Activated CD4-positive, alpha-beta memory T cell treated with anti-CD3 and anti-CD28 coated beads for 36 hours (primary cell): ENCODE data around the gene EIF2A. TPM values are rescaled to one million over a fixed set of nuclear protein-coding genes. Genes with fewer than 3 reads are reported as not detected.
"Not testable (repeated sequence)": the region's sequence is repeated elsewhere in the genome, so short reads cannot be mapped to it uniquely, and the experiment has no call there.

Source experiments
- CTCF ChIA-PET: fragments of 350-600 bp; sonication (Branson Sonifier 250); formaldehyde crosslinking; loops from one replicate; lab custom pipeline; 2021; ENCODE audit warnings: antibody characterized with exemption, inconsistent platforms; lab: Charles Lee
- POLR2A ChIA-PET: fragments of 350-600 bp; sonication (Branson Sonifier 250); formaldehyde crosslinking; loops from one replicate; lab custom pipeline; 2021; ENCODE audit warnings: antibody characterized with exemption; lab: Charles Lee
- DNase-seq: peaks from one replicate; pipeline ENCODE4 v3.0.0-alpha.2; 2020
- H3K27ac Mint-ChIP-seq: one replicate; pipeline ENCODE4 v1.8.0; 2021; ENCODE audit warnings: mixed read lengths
- H3K27me3 Mint-ChIP-seq: one replicate; pipeline ENCODE4 v1.8.0; 2021; ENCODE audit warnings: mixed read lengths
- H3K36me3 Mint-ChIP-seq: one replicate; pipeline ENCODE4 v1.8.0; 2021; ENCODE audit warnings: mixed read lengths
- H3K4me1 Mint-ChIP-seq: one replicate; pipeline ENCODE4 v1.8.0; 2021; ENCODE audit warnings: low read depth, mixed read lengths
- H3K4me3 Mint-ChIP-seq: one replicate; pipeline ENCODE4 v1.8.0; 2021; ENCODE audit warnings: mild to moderate bottlenecking, mixed read lengths
- H3K9me3 Mint-ChIP-seq: one replicate; pipeline ENCODE4 v1.8.0; 2021; ENCODE audit warnings: mixed read lengths
- intact Hi-C: fragments of 100-400 bp; cut with micrococcal nuclease; formaldehyde crosslinking; loops from one replicate; pipeline ENCODE4 v1.15.1; 2023
- total RNA-seq, 2 experiments: library from RNA; stranded (reverse); gene quantifications; one replicate each; pipeline ENCODE4 v1.2.3, GENCODE V29; 2021

Gene EIF2A
- total RNA-seq, result 100 to 1,000 TPM; 131 to 137 TPM

- Mint-ChIP-seq H3K27ac (peak within 1 kb of the TSS; percentile 96), H3K4me1 (peaks cover 58% of the 10 kb centered on the region), H3K36me3 (peaks cover 45% of the 10 kb centered on the region), H3K9me3 (no peaks in the 10 kb centered on the region), H3K4me3 (peak within 1 kb of the TSS; percentile 99), H3K27me3 (no peaks in the 10 kb centered on the region)
- peak; percentile 100 for DNase-seq
- ChIA-PET CTCF (interaction anchor here (0.7 to 1.6 kb wide), 3 partner anchors 18 to 192 kb away, joined by 3 to 4 read pairs (median 4); no protein-coding TSS in a partner anchor), POLR2A (interaction anchor here (0.6 to 4.8 kb wide), 6 partner anchors 56 to 1685 kb away, joined by 4 to 74 read pairs (median 8); partner anchors contain the start of genes SELENOT, SIAH2 and TSC22D2)
- intact Hi-C loops, result loop anchor here (1.0 to 10.0 kb wide), 13 partner anchors 36 to 738 kb away; partner anchors contain the start of genes ERICH6, MED12L, PFN2 and SELENOT
These were observed at the start of gene EIF2A, which contains the start of gene SERP1 for GRCh38 chr3:150546226-150547044. Gene EIF2A, plus strand, starts transcription at chr3:150546787. Its CDS starts 16 bp downstream, at chr3:150546803. Gene SERP1, minus strand, starts transcription at chr3:150546496. Its CDS starts 361 bp downstream, at chr3:150546135.

- Mint-ChIP-seq H3K27me3 (peaks cover 6% of the 10 kb centered on the region), H3K27ac (no peak overlapping the region), H3K9me3 (peaks cover 12% of the 10 kb centered on the region), H3K4me3 (no peak overlapping the region), H3K4me1 (no peaks in the 10 kb centered on the region), H3K36me3 (peaks cover 5% of the 10 kb centered on the region)
- CTCF ChIA-PET, result interaction anchor here (1.5 kb wide), 1 partner anchor 272 kb away, joined by 3 read pairs; no protein-coding TSS in a partner anchor
- DNase-seq, result no peak
- POLR2A ChIA-PET, result no interaction called here
- intact Hi-C loops, result loop anchor here (5.0 to 10.0 kb wide), 3 partner anchors 196 to 563 kb away; no protein-coding TSS in a partner anchor
These were observed 48.6 kb upstream of the EIF2A start for GRCh38 chr3:150497956-150498355.

GRCh38 chr3:150500960-150501359, 45.6 kb upstream of the EIF2A start:
- H3K27ac Mint-ChIP-seq, H3K4me3 Mint-ChIP-seq, H3K36me3 Mint-ChIP-seq, intact Hi-C loops, DNase-seq, H3K4me1 Mint-ChIP-seq, H3K27me3 Mint-ChIP-seq: not testable (repeated sequence)
- H3K9me3 Mint-ChIP-seq, result peaks cover 12% of the 10 kb centered on the region
- ChIA-PET POLR2A (interaction anchor here (0.6 kb wide), 1 partner anchor 92 kb away, joined by 4 read pairs; no protein-coding TSS in a partner anchor), CTCF (interaction anchor here (1.1 kb wide), 1 partner anchor 215 kb away, joined by 3 read pairs; no protein-coding TSS in a partner anchor)

- Mint-ChIP-seq H3K27me3 (peaks cover 11% of the 10 kb centered on the region), H3K4me3 (no peak overlapping the region), H3K27ac (no peak overlapping the region), H3K36me3 (peaks cover 12% of the 10 kb centered on the region), H3K9me3 (peaks cover 19% of the 10 kb centered on the region), H3K4me1 (peaks cover 4% of the 10 kb centered on the region)
- POLR2A ChIA-PET, result no interaction called here
- CTCF ChIA-PET, result interaction anchor here (1.1 to 1.2 kb wide), 2 partner anchors 9 to 94 kb away, joined by 3 to 5 read pairs; no protein-coding TSS in a partner anchor
- no peak for DNase-seq
- intact Hi-C loops, result no loop called here
These were observed 43.0 kb upstream of the EIF2A start for GRCh38 chr3:150503402-150504099.

DNA sequence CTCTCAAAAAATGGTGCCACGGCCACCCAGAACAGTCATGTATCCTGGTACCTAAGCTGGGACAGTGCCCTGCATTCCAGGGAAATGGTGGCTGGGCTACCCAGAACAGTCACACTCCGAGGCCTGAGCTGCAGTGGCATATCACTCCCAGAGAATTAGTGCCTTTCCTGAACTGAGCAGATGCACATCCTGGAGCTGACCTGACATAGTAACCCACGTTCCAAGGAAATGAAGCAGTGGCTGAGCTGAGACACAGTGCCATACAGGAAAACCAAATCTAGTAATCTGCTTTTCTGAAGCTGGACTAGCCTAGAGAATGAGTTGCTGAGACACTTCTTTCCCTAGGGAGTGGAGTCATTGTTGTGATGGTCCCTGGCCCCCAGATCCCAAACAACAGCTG, 42.1 kb upstream of the EIF2A start:
- H3K4me3 Mint-ChIP-seq, result no peak overlapping the region
- peaks cover 7% of the 10 kb centered on the region for H3K4me1 Mint-ChIP-seq
- ChIA-PET POLR2A (interaction anchor here (1.2 kb wide), 1 partner anchor 77 kb away, joined by 3 read pairs; no protein-coding TSS in a partner anchor), CTCF (interaction anchor here (0.6 to 1.5 kb wide), 2 partner anchors 9 to 787 kb away, joined by 3 to 5 read pairs; no protein-coding TSS in a partner anchor)
- H3K36me3 Mint-ChIP-seq, result peaks cover 12% of the 10 kb centered on the region
- peaks cover 12% of the 10 kb centered on the region for H3K27me3 Mint-ChIP-seq
- no peak for DNase-seq
- intact Hi-C loops, result no loop called here
- H3K27ac Mint-ChIP-seq, result no peak overlapping the region
- H3K9me3 Mint-ChIP-seq, result peaks cover 19% of the 10 kb centered on the region

DNA sequence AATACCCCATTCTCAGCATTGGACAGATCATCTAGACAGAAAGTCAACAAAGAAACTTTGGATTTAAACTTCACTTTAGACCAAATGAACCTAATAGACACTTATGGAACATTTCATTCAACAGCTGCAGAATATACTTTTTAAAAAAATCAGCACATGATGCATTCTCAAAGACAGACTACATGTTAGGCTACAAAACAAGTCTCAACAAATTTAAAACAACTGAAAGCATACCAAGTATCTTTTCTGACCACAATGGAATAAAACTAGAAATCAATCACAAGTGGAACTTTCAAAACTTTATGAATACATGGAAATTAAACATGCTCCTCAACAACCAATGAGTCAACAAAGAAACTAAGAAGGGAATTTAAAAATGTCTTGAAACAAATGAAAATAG, 38.2 kb upstream of the EIF2A start:
- Mint-ChIP-seq H3K4me3 (no peak overlapping the region), H3K36me3 (peaks cover 7% of the 10 kb centered on the region), H3K4me1 (peaks cover 7% of the 10 kb centered on the region), H3K27me3 (peaks cover 15% of the 10 kb centered on the region), H3K27ac (no peak overlapping the region), H3K9me3 (peaks cover 7% of the 10 kb centered on the region)
- CTCF ChIA-PET, result interaction anchor here (0.7 kb wide), 1 partner anchor 327 kb away, joined by 3 read pairs; no protein-coding TSS in a partner anchor
- no peak for DNase-seq
- POLR2A ChIA-PET, result no interaction called here
- intact Hi-C loops, result no loop called here

DNA sequence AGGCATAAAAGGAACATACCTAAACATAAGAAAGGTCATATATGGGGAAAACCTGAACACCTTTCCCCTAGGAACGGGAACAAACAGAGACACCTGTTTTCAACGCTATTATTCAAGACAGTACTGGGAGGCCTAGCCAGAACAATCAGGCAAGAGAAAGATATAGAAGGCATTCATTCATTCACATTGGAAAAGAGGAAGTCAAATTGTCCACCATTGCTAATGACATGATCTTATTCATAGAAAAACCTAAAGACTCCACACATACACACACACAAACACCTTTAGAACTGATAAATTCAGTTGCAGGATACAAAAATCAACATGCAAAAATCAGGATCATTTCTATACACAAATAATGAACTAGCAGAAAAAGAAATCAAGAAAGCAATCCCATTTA, 36.8 kb upstream of the EIF2A start:
- CTCF ChIA-PET, result no interaction called here
- Mint-ChIP-seq H3K4me1 (peaks cover 7% of the 10 kb centered on the region), H3K27me3 (peaks cover 17% of the 10 kb centered on the region), H3K9me3 (peaks cover 7% of the 10 kb centered on the region), H3K36me3 (peaks cover 7% of the 10 kb centered on the region), H3K27ac (no peak overlapping the region), H3K4me3 (no peak overlapping the region)
- intact Hi-C loops, result no loop called here
- DNase-seq, result no peak
- POLR2A ChIA-PET, result no interaction called here

DNA sequence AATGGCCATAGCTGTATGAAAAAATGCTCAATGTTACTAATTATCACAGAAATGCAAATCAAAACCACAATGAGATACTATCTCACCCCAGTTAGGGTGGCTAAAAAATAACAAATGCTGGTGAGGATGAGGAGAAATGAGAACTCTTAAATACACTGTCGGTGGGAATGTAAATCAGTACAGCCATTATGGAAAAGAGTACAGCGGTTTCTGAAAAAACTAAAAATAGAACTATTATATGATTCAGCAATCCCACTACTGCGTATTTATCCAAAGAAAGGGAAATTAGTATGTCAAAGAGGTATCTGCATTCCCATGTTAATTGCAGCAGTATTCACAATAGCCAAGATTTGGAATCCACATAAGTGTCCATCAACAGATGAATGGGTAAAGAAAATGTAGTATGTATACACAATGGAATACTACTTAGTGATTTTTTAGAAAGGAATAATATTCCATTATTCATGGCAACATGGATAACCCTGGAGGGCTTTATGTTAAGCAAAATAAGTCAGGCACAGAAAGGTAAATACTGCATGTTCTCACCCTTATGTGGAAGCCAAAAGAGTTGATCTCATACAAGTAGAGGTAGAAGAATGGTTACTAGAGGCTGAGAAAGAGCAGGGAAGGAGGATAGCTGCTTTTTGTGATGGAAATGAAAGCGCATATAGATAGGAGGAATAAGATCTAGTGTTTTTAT, 35.3 kb upstream of the EIF2A start:
- ChIA-PET POLR2A (no interaction called here), CTCF (no interaction called here)
- intact Hi-C loops, result no loop called here
- Mint-ChIP-seq H3K36me3 (peaks cover 7% of the 10 kb centered on the region), H3K27me3 (peaks cover 17% of the 10 kb centered on the region), H3K9me3 (peaks cover 7% of the 10 kb centered on the region), H3K4me3 (no peak overlapping the region), H3K4me1 (peaks cover 7% of the 10 kb centered on the region), H3K27ac (no peak overlapping the region)
- DNase-seq, result no peak

DNA sequence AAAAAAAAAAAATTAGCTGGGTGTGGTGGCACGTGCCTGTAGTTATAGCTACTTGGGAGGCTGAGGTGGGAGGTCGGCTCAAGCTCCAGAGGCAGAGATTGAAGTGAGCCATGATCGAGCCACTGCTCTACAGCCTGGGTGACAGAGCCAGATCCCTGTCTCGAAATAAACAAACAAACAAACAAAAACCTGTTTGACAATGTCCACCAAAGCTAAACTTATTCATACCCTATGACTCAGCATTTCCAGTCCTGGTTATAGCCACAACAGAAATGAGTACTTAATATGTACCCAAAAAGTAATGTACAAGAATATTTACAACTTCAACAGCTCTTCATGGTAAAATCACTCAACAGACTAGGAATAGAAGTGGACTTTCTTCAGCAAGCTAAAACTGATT, 31.4 kb upstream of the EIF2A start:
- H3K27ac Mint-ChIP-seq, result no peak overlapping the region
- no peaks in the 10 kb centered on the region for H3K4me1 Mint-ChIP-seq
- H3K9me3 Mint-ChIP-seq, result peaks cover 10% of the 10 kb centered on the region
- ChIA-PET POLR2A (no interaction called here), CTCF (interaction anchor here (0.9 kb wide), 1 partner anchor 95 kb away, joined by 3 read pairs; no protein-coding TSS in a partner anchor)
- intact Hi-C loops, result no loop called here
- H3K27me3 Mint-ChIP-seq, result peaks cover 7% of the 10 kb centered on the region
- peaks cover 4% of the 10 kb centered on the region for H3K36me3 Mint-ChIP-seq
- no peak for DNase-seq
- no peak overlapping the region for H3K4me3 Mint-ChIP-seq

DNA sequence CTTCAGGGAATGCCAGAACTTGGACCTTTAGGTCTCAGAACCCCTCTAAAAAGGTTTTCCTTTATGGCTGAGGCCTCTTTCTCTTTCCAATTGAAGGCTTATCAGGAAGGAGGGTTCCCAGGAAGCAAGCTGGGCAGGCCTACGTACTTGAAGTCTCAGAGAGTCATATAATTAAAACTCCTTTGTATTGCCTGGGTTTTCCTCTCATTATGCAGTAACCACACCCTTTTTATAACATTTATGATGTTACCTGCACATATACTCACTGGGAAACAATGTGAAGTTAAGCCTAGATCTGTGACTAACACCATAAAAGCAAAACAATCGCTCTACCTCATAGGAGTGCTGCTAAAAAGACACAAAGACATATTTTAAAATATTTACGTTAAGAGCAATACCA, 27.6 kb upstream of the EIF2A start:
- Mint-ChIP-seq H3K4me1 (no peaks in the 10 kb centered on the region), H3K27ac (no peak overlapping the region), H3K27me3 (no peaks in the 10 kb centered on the region), H3K4me3 (no peak overlapping the region), H3K9me3 (peaks cover 10% of the 10 kb centered on the region), H3K36me3 (peaks cover 4% of the 10 kb centered on the region)
- POLR2A ChIA-PET, result no interaction called here
- no peak for DNase-seq
- intact Hi-C loops, result no loop called here
- CTCF ChIA-PET, result no interaction called here

GRCh38 chr3:150520408-150520807, 26.2 kb upstream of the EIF2A start:
- H3K9me3 Mint-ChIP-seq, result peaks cover 10% of the 10 kb centered on the region
- CTCF ChIA-PET, result no interaction called here
- no peaks in the 10 kb centered on the region for H3K4me1 Mint-ChIP-seq
- H3K36me3 Mint-ChIP-seq, result peaks cover 4% of the 10 kb centered on the region
- no peak overlapping the region for H3K27ac Mint-ChIP-seq
- POLR2A ChIA-PET, result no interaction called here
- H3K27me3 Mint-ChIP-seq, result no peaks in the 10 kb centered on the region
- H3K4me3 Mint-ChIP-seq, result no peak overlapping the region
- no peak for DNase-seq
- intact Hi-C loops, result loop anchor here (10.0 kb wide), 1 partner anchor 624 kb away; no protein-coding TSS in a partner anchor
